SK-N-SH treated with all-trans-retinoic acid at 6 μM for 48 hours (cell line): ENCODE data around the gene MYO9A.

Experiments
- ISL1 ChIP-seq: fragments of 250-450 bp; sonication (Bioruptor Pico); IDR thresholded peaks from 2 replicates; pipeline ENCODE4 v2.1.2; 2022; ENCODE audit warnings: mild to moderate bottlenecking, moderate library complexity
- OSR1 ChIP-seq: fragments of 250-450 bp; sonication (Bioruptor Pico); IDR thresholded peaks from 2 replicates; pipeline ENCODE4 v1.8.0; 2022; ENCODE audit warnings: moderate library complexity, mild to moderate bottlenecking, inconsistent platforms
- TCF4 ChIP-seq: fragments of 250-450 bp; sonication (Bioruptor Pico); IDR thresholded peaks from 2 replicates; pipeline ENCODE4 v1.8.0; 2021; ENCODE audit warnings: mild to moderate bottlenecking, moderate library complexity, borderline replicate concordance
- ZC3H10 ChIP-seq: fragments of 250-450 bp; sonication (Bioruptor Pico); IDR thresholded peaks from 2 replicates; pipeline ENCODE4 v1.5.1; 2021; ENCODE audit warnings: mild to moderate bottlenecking, moderate library complexity
- ZFP3 ChIP-seq: fragments of 250-450 bp; sonication (Bioruptor Pico); IDR thresholded peaks from 2 replicates; pipeline ENCODE4 v1.5.0; 2020; ENCODE audit warnings: mild to moderate bottlenecking, moderate library complexity
- ZNF565 ChIP-seq: fragments of 450-650 bp; formaldehyde crosslinking; conservative IDR thresholded peaks from 2 replicates; pipeline ENCODE4 v1.5.0; 2020; ENCODE audit warnings: low read depth, mild to moderate bottlenecking, moderate library complexity

DNA sequence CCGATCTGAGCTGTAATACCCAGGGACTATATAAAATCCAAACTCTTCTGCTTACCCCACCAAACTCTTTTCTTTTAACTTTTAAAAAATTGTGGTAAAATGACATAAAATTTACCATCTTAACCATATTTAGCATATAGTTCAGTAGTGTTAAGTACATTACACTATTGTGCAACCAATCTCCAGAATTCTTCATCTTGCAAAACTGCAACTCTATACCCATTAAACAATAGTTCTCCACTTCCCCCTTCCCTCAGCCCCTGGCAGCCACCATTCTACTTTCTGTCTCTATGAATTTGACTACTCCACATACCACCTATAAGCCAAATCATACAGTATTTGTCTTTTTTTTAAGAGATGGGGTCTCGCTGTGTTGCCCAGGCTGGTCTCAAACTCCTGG is 39.0 kb upstream of the MYO9A start:
- TF ChIP-seq ZNF565 (CRISPR knock-in tag) (no peak), ZC3H10 (CRISPR knock-in tag) (no peak), OSR1 (no peak), TCF4 (CRISPR knock-in tag) (no peak), ISL1 (CRISPR knock-in tag) (no peak), ZFP3 (no peak)
